T-helper 2 cell treated with Interferon-gamma antibody and Interleukin-4, amounts not matched to agents 5 μg/mL and 100 μg/mL, for 36 hours (primary cell): Measurements from ENCODE around the gene SUMO1.

ENCODE experiments used
- DNase-seq: peaks from one replicate; pipeline ENCODE4 v3.0.0; 2021; ENCODE audit warnings: low spot score
- H3K27ac Mint-ChIP-seq: one replicate; pipeline ENCODE4 v1.8.0; 2021; ENCODE audit warnings: mild to moderate bottlenecking, mixed read lengths
- H3K27me3 Mint-ChIP-seq: one replicate; pipeline ENCODE4 v1.8.0; 2021; ENCODE audit warnings: low read depth, mixed read lengths
- H3K36me3 Mint-ChIP-seq: one replicate; pipeline ENCODE4 v1.8.0; 2021; ENCODE audit warnings: low read depth, mixed read lengths
- H3K4me1 Mint-ChIP-seq: one replicate; pipeline ENCODE4 v1.8.0; 2021; ENCODE audit warnings: low read depth, mixed read lengths
- H3K4me3 Mint-ChIP-seq: one replicate; pipeline ENCODE4 v1.8.0; 2022; ENCODE audit warnings: mild to moderate bottlenecking, moderate library complexity, mixed read lengths
- H3K9me3 Mint-ChIP-seq: one replicate; pipeline ENCODE4 v1.8.0; 2021; ENCODE audit warnings: mixed read lengths

SUMO1 gene

DNA sequence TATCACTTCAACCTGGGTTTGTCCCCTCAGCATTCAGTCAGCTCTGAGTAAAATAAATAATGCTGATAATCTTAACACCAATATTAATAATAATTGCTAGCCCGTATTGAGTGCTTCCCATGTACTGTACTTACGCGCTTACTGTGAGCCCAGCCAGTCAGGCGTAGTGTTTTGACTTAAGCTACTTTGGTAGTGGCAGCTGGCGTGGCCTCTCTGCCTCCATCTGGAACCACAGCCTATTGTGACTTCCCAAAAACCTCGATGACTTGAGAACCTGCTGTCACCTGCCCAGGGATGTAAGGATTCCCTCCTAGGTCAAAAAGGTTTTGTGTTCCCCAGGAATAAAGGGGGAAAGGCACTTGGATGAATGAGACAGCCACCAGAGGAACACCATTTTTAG lies 53.2 kb downstream of the SUMO1 start:
- H3K36me3 Mint-ChIP-seq = no peaks in the 10 kb centered on the region
- no peak overlapping the region for H3K27ac Mint-ChIP-seq
- peaks cover 20% of the 10 kb centered on the region for H3K27me3 Mint-ChIP-seq
- H3K4me1 Mint-ChIP-seq = no peaks in the 10 kb centered on the region
- no peaks in the 10 kb centered on the region for H3K9me3 Mint-ChIP-seq
- no peak overlapping the region for H3K4me3 Mint-ChIP-seq
- DNase-seq = no peak

DNA sequence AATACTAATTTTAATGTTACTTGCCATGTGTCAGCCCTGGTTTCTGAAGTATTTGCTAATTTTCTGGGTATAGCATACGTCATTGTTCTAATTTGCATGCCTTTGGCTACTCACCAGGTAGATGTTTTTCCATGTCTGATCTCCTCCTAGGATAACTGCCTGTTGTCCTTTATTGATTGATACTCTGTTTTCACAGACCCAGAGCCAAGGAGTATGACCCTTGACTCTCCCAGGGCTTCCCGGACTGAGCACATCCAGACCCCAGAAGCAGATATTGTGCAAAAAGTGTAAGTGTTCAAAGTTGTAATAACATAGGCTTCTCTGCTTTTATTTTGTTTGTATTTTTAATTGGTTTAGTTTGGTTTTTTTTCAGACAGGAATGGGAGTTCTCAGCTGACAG lies 53.8 kb downstream of the SUMO1 start:
- H3K4me1 Mint-ChIP-seq = no peaks in the 10 kb centered on the region
- H3K36me3 Mint-ChIP-seq = no peaks in the 10 kb centered on the region
- DNase-seq = no peak
- no peak overlapping the region for H3K27ac Mint-ChIP-seq
- no peak overlapping the region for H3K4me3 Mint-ChIP-seq
- peaks cover 20% of the 10 kb centered on the region for H3K27me3 Mint-ChIP-seq
- H3K9me3 Mint-ChIP-seq = no peaks in the 10 kb centered on the region

DNA sequence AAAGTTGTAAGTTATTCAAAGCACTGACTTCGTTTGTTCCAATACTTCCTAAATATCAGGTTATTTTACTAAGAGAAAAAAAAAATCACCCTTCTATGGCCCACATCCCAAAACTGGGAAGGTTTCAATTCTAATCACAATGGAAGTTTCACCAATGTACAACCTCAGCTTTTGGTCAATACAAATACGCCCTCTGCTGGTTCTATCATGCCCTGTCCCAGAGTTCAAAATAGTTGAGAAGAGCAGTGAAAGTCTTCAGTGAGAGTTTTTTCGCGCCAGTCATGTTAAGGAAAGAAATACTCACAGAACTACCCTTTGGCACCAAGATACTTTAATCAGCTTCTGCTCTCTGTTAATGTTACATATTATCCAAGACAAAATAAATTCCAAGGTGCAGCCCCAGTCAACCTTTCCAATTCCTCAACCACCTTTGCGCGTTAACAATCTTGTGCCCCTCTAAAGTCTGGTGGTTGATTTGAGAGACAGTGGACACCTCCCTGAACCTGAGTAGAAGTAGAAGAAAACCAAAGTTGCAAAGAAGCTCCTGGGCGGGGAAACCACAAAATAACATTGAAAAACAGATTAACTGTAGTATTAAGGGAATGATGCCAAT lies 59.9 kb downstream of the SUMO1 start:
- Mint-ChIP-seq H3K27me3 (no peaks in the 10 kb centered on the region), H3K4me1 (no peaks in the 10 kb centered on the region), H3K36me3 (no peaks in the 10 kb centered on the region), H3K9me3 (no peaks in the 10 kb centered on the region), H3K4me3 (no peak overlapping the region), H3K27ac (no peak overlapping the region)
- DNase-seq = peak; percentile 35

DNA sequence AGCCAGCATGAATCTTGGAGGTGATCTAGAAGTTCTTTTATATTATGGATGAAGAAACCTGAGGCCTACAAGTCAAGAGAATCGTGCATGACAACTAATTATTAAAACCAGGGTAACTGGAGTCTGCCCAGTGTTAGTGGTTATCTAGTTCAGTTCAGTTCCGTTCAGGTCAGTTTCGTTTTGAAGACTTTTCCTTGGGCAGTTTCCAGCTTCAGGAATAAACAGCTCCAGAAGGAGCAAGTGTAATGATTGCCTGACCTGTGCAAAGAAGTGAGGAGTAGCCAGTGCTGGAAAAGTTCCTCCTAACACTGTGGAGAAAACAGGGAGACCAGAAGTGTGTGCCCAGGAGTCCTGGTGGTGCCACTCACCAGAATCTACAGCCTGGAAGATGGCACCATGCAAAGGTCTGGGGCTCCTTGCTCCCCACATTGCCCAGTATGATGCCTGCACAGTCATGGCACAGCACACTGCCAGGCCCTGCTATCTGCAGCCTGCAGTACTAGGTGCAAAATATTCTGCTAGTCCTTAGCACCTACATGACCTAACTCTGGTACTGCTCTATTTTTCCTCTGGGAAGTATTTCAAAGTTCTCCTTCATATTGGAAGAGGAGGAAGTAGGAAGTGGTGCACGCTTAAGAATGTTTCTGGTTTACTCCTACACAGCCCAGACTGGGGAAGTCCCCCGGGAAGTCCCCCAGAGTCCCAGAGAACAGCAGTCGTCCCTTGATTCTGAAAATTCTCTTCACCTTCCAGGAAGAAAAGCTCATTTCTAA lies 65.8 kb downstream of the SUMO1 start:
- Mint-ChIP-seq H3K4me1 (peaks cover 12% of the 10 kb centered on the region), H3K27ac (no peak overlapping the region), H3K4me3 (no peak overlapping the region)

DNA sequence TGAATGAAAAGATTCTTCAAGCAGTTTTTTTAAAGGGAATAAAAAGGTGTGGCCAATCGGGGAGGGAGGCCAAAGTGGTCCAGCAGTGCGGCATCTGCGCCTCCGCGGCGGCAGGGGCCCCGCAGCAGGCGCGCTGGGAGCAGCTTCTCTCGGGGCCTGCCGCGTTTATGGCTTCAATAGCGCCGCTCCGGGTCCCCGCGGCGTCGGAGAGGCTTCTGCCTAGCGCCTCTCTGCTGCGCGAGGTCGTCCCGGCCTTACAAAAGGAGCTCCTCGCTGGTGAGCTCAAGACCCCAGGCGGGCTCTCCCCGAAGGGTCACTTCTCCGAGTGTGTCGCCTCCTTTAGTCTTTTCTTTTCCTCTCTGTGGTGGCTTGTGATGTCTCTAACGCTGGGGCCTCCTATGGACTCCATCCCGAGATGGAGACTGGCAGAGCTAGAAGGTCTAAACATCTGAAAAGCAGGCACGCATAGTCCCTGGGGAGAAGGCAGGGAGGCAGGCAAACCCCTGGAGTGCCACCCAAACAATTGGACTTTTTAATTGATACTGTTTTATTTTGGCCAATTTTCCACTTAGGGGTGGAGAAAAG lies 67.1 kb downstream of the SUMO1 start:
- no peak for DNase-seq
- no peaks in the 10 kb centered on the region for H3K9me3 Mint-ChIP-seq
- H3K4me1 Mint-ChIP-seq = peaks cover 12% of the 10 kb centered on the region
- no peak overlapping the region for H3K4me3 Mint-ChIP-seq
- H3K36me3 Mint-ChIP-seq = no peaks in the 10 kb centered on the region
- no peak overlapping the region for H3K27ac Mint-ChIP-seq
- no peaks in the 10 kb centered on the region for H3K27me3 Mint-ChIP-seq

More for the DNA sequence above, 65.8 kb downstream of the SUMO1 start:
- peak; percentile 58 for DNase-seq
- no peaks in the 10 kb centered on the region for H3K36me3 Mint-ChIP-seq
- H3K9me3 Mint-ChIP-seq = no peaks in the 10 kb centered on the region
- no peaks in the 10 kb centered on the region for H3K27me3 Mint-ChIP-seq

DNA sequence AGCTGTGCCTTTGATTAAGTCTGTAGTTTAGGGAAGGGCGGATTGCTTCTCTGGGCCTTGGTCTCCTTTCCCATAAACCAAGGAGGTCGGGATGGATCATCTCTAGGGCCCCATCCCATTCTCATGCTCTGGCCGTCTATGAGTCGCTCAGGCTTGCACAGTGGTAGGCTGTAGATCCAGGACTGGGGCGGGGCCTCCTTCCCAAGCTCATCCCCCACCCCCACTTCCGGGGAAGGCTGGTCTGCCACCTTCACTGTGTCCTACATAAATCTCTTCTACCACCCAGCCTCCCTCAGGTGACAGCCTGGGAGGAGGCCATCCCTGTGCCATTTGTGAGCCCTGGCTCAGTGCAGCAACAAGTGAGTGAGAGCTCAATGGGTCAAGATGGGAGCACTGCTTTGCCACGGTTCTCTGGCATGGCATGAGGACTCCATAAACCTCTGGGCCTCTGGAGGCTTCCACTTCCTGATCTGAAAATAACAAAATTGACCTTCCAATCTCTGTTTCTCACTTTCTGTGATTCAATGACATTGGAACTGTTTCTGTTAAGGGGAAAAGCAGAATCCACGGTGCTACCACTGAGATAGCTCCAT lies 68.5 kb downstream of the SUMO1 start:
- H3K27me3 Mint-ChIP-seq = no peaks in the 10 kb centered on the region
- H3K36me3 Mint-ChIP-seq = no peaks in the 10 kb centered on the region
- DNase-seq = no peak
- H3K27ac Mint-ChIP-seq = no peak overlapping the region
- no peaks in the 10 kb centered on the region for H3K9me3 Mint-ChIP-seq
- no peak overlapping the region for H3K4me3 Mint-ChIP-seq
- peaks cover 12% of the 10 kb centered on the region for H3K4me1 Mint-ChIP-seq

DNA sequence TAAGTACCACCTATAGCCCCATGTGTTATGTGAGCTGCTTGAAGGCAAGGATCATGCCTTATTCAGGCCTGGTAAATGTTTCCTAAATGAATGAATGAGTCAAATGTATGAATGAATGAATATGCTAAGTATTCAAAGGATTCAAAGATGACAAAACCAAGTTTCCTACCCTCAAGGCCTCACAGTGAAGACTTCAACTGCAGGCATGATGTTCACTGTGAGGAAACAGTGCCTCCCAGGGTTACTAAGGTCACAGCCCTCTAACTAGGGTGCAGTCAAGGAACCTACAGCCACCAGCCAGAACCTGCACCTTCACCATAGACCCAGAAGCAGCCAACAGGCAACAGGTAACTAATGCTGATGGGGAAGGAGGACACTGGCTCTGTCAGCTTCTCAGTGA lies 69.3 kb downstream of the SUMO1 start:
- DNase-seq = no peak
- no peaks in the 10 kb centered on the region for H3K27me3 Mint-ChIP-seq
- H3K36me3 Mint-ChIP-seq = no peaks in the 10 kb centered on the region
- H3K4me1 Mint-ChIP-seq = peaks cover 12% of the 10 kb centered on the region
- H3K9me3 Mint-ChIP-seq = no peaks in the 10 kb centered on the region
- H3K4me3 Mint-ChIP-seq = no peak overlapping the region
- H3K27ac Mint-ChIP-seq = no peak overlapping the region

DNA sequence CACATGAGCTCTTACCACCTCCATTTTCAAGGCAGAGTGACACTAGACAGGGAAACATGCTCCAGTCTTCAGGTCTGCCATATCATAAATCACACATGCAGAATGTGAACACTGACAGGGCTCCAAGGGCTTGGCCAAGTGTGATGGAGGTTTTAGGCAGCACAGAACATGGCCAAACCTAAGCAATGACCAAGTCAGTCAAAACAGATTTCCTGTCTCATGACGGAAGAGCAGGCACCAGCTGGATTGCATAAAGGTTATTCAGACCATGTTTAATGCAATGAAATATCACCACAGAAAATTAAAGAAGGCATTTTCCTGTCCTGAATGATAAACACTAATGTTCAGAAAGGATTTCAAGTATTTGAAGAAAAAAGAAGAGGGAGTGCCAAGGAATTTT lies 72.5 kb downstream of the SUMO1 start:
- Mint-ChIP-seq H3K36me3 (no peaks in the 10 kb centered on the region), H3K4me3 (no peak overlapping the region), H3K27ac (no peak overlapping the region), H3K9me3 (no peaks in the 10 kb centered on the region), H3K27me3 (no peaks in the 10 kb centered on the region), H3K4me1 (peaks cover 5% of the 10 kb centered on the region)
- DNase-seq = no peak

DNA sequence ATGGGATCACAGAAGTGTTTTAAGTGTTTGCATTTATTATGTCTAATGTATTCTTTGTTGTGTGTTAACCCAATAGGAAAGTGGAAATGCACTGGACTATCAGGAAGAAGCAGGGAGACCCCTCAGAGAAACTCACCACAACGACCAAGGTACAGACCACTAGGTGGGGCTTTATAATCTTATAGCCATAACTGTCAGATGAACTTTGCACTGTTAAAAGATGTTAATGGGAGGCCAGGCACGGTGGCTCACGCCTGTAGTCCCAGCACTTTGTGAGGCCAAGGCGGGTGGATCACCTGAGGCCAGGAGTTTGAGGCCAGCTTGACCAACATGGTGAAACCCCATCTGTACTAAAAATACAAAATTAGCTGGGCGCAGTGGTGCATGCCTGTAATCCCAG lies 73.2 kb downstream of the SUMO1 start:
- DNase-seq = no peak
- Mint-ChIP-seq H3K4me3 (no peak overlapping the region), H3K9me3 (no peaks in the 10 kb centered on the region), H3K27ac (no peak overlapping the region), H3K4me1 (peaks cover 3% of the 10 kb centered on the region), H3K27me3 (no peaks in the 10 kb centered on the region), H3K36me3 (no peaks in the 10 kb centered on the region)

DNA sequence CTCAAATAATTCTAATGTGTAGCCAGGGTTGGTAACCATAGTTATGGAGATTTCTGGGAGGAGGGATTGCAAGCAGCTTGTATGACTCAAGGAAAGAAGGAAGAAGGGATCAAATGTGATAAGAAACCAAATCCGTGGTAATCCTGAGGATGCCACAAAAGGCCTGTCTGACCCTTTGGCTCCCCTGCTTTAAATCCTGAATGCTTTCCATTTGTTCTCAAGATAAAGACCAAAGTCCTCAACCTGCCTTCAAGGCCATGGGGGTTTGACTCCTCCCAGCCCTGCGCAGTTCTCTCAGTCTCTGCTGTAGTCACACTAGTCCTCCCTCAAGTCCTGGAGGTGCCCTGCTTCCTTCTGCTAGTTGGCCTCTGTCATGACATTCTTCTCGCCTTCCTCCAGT lies 74.0 kb downstream of the SUMO1 start:
- peaks cover 3% of the 10 kb centered on the region for H3K4me1 Mint-ChIP-seq
- no peak overlapping the region for H3K27ac Mint-ChIP-seq

DNA sequence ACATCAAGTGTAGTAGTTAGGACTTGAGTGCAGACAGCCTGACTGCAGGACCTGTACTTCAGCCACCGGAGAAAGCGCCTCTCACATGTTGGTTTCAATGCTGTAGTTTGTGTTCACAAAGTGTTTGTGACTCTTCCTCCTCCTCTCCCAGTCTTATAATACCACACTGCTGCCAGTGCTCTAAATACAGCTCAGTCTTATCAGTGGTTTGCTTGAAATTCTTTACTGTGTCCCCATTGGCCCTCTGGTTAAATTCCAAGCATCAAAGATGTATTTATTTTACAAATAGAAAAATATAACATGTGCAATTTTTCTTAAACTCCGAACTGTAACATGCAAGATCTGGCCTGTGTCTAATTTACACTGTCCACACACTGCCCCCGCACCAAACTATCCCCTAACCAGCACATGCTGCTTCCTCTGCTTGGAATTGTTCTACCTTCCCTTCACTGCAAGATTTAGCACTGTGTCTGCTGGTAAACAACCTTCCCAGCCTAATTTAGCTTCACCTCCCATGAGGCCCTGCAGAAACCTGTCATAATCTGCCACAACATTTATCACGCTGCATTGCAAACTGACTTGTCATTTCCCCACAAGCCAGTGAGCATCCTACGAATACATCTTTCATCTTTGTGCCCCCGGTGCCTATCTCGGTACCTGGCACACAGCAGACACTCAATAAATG lies 77.1 kb downstream of the SUMO1 start:
- no peaks in the 10 kb centered on the region for H3K36me3 Mint-ChIP-seq
- H3K27me3 Mint-ChIP-seq = peaks cover 1% of the 10 kb centered on the region
- no peaks in the 10 kb centered on the region for H3K9me3 Mint-ChIP-seq
- H3K27ac Mint-ChIP-seq = no peak overlapping the region
- no peak for DNase-seq
- peaks cover 3% of the 10 kb centered on the region for H3K4me1 Mint-ChIP-seq
- H3K4me3 Mint-ChIP-seq = no peak overlapping the region

More for the DNA sequence above, 74.0 kb downstream of the SUMO1 start:
- H3K27me3 Mint-ChIP-seq = no peaks in the 10 kb centered on the region
- no peak overlapping the region for H3K4me3 Mint-ChIP-seq
- no peaks in the 10 kb centered on the region for H3K36me3 Mint-ChIP-seq
- no peaks in the 10 kb centered on the region for H3K9me3 Mint-ChIP-seq
- DNase-seq = no peak

DNA sequence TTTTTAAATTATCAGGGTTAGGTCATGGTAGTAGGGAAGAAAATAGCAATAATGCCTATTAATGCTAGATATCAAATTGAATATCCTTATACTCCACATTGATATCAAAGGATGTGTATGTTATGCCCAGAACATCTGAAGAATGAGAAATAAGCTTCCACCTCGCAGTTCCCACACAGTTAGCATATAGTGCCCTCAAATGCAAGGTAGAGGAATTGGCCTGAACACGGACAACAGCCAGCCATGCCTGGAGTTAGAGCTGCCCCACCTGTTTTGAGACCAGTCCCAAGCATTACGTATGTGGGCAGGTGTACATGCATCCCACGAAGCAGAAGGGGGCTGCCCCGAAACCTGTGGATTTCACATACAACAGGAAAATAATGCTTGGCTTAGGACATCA lies 79.6 kb downstream of the SUMO1 start:
- Mint-ChIP-seq H3K27me3 (peaks cover 1% of the 10 kb centered on the region), H3K9me3 (no peaks in the 10 kb centered on the region), H3K4me3 (no peak overlapping the region), H3K36me3 (no peaks in the 10 kb centered on the region), H3K4me1 (peaks cover 3% of the 10 kb centered on the region), H3K27ac (no peak overlapping the region)
- DNase-seq = no peak

DNA sequence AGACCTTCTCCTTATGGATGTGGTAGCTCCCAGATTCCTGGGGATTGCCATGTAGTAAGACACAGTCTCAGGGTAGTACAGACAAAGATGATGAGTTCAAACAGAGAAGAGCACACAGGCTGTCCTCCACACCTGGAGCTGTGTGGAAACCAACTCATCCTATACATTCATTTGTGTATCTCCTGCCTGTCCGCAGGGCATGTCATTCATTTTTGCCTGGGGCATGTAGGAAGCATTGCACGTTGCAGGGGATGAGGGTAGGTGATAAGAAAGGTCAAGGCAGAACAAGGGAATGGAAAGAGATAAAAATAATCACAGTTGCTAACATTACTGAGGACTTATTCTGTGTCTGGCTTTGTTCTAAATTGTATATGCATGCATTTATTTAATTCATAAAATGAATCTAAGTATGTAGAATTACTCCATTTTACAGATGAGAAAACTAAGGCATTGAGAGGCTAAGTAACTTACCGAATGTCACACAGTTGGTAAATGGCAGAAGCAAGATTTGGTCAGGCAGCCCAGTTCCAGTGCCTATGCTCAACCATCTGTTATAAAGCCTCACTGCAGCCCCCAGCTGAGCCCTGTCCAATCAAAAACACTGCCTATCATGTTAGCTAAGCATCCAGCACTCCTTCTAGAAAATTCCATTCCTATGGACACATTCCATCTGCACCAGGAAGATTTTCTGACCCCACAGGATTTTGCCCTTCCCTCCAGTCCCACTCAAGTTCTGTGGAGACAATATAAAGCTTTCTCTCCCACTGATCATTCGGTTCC lies 81.0 kb downstream of the SUMO1 start:
- peaks cover 5% of the 10 kb centered on the region for H3K27me3 Mint-ChIP-seq
- H3K27ac Mint-ChIP-seq = no peak overlapping the region
- H3K4me1 Mint-ChIP-seq = peaks cover 3% of the 10 kb centered on the region
- no peaks in the 10 kb centered on the region for H3K9me3 Mint-ChIP-seq
- H3K36me3 Mint-ChIP-seq = no peaks in the 10 kb centered on the region
- no peak overlapping the region for H3K4me3 Mint-ChIP-seq
- no peak for DNase-seq
